ENCODE results near the gene LMNTD1.
"Not testable (repeated sequence)": the region's sequence is repeated elsewhere in the genome, so short reads cannot be mapped to it uniquely, and the experiment has no call there.

LMNTD1 gene

DNA sequence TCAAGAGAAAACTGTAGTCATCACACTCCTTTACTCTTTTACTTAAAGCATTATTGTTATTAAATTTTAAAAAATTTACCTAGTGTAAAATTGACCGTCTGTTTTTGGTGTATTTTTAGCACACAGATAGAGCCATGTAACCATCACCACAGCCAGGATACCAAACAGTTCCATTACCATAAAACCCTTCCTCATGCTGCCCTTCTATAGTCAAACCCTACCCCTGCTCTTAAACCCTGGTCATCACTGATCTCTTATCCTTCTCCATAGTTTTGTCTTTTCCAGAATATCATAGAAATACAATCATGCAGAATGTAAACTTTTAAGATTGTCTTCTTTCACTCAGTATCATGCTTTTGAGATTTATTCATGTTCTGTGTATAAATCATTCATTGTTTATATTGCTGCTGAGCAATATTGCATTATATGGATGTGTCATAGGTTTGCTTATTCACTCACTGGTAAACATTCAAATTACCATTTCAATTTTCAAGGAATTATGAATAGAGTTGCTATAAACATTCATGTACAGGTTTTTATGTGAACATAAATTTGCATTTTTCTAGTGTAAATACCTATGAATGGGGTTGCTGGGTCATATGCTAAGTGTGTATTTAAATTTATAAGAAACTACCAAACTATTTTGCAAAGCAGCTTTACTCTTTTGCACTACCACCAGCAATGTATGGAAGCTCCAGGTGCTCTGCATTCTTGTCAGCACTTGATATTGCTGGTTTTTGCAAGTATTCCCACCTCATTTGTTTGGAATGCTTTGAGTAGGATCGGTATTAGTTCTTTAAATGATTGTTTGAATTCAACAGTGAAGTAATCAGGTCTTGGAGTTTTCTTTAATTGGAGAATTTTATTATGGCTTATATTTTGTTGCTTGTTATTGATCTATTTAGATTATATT, 125.5 kb downstream of the LMNTD1 start:
- no peak for DNase-seq (ENCODE audit: low spot score)

GRCh38 chr12:25426821-25427220, 126.3 kb downstream of the LMNTD1 start:
- DNase-seq (ENCODE audit: low spot score), result not testable (repeated sequence)
